GM19023 (cell line): Measurements from ENCODE around the gene ZSCAN21.

Experiments used
- ATAC-seq: cut with Tn5 transposase; IDR thresholded peaks from one replicate; pipeline ENCODE4 v1.9.1; 2021; ENCODE audit warnings: mild to moderate bottlenecking, moderate library complexity; ENCODE audit not compliant: unreplicated experiment

ZSCAN21 gene

GRCh38 chr7:100024020-100024619 lies 25.5 kb upstream of the ZSCAN21 start:
- ATAC-seq = no peak

DNA sequence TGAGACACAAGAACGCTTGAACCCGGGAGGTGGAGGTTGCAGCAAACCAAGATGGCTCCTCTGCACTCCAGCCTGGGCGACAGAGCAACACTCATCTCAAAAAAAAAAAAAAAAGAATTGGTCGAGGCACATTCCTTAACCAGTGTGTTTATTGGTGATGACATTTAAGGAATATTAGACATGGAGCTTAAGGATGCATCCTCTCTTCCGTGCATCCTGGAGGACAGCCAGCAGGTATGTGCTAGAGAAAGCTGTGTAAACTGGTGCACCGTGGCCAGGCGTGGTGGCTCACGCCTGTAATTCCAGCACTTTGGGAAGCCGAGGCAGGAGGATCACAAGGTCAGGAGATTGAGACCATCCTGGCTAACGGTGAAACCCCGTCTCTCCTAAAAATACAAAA lies 22.4 kb upstream of the ZSCAN21 start:
- no peak for ATAC-seq

- no peak for ATAC-seq
These were observed 20.0 kb upstream of the ZSCAN21 start for GRCh38 chr7:100029596-100029995.

DNA sequence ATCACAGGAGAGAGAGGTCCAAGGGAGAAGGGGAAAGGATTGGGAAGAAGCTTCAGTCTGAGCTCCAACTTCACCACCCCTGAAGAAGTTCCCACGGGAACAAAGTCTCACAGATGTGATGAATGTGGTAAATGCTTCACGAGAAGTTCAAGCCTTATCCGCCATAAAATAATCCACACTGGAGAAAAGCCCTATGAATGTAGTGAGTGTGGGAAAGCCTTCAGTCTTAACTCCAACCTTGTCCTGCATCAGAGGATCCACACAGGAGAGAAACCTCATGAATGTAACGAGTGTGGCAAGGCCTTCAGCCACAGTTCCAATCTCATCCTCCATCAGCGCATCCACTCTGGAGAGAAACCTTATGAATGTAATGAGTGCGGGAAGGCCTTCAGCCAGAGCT lies 16.0 kb upstream of the ZSCAN21 start:
- no peak for ATAC-seq

DNA sequence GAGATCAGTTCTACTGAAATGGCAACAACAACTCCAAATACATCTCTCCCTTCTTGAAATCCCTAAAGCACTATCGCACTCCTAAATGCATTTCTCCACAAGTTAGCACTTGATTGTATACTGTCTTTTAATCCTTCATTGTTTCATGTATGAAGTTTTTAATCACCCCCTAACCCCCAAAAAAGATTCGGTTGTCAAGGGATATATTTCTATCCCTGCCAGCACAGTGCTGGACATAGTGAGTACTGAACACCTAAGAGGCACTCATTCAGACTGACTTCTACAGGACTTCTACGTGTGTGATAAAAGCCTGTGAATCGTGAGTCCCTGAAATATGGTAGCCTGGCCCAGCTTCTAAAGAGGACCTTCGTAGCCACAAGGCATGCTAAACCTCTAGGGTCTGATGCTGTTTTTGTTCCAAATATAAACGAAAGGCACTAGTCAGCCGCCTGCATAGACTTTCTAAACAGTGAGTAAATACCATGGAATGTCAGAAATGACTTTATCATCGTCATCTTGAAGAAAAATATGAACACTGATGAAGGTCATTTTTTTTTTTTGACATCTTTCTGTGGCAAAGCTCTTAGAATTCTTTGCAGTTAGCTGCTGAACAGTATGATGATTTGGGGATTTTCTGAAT lies 14.6 kb upstream of the ZSCAN21 start:
- no peak for ATAC-seq

GRCh38 chr7:100035876-100036275 lies 13.7 kb upstream of the ZSCAN21 start:
- no peak for ATAC-seq

- ATAC-seq = no peak
These were observed 11.2 kb upstream of the ZSCAN21 start for GRCh38 chr7:100038326-100038725.

DNA sequence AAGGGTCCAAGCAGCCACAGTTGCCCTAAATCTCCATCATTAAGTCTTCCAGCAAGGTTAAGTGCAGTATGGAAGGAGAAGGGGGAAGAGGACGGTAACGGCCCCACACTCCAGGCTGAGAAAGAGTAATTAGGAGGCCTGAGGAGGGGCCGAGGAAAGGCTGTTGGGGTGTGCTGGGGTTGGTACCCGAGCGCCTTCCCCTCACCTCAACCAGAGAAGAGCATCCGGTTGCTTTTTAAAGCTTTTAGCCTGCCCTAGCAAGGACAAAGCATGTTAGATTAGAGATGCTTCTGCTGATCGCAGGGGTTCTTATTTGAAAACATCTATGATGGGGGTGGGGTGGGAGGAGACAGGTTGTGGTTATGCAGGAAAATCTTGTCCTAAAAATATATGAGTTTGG lies 9.0 kb upstream of the ZSCAN21 start:
- ATAC-seq = no peak

DNA sequence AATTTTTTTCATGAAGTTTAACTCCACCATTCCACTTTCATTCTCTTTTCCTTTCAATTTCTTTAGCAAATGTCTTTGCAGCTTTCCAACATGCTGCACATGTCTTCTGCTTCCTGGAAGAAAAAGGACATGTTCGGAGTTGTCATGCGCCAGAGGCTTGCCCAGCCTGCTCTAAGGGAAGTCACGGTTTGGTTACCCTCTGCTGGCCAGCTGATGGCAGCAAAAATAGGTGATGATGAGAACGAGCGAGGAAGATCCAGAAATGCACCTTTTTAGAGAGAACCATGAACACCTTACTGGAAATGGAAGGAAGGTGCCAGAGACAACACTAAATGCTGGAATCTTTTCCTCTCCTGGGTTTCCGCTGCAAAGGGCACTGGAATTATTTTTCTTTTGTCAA lies 4.9 kb upstream of the ZSCAN21 start:
- ATAC-seq = no peak

DNA sequence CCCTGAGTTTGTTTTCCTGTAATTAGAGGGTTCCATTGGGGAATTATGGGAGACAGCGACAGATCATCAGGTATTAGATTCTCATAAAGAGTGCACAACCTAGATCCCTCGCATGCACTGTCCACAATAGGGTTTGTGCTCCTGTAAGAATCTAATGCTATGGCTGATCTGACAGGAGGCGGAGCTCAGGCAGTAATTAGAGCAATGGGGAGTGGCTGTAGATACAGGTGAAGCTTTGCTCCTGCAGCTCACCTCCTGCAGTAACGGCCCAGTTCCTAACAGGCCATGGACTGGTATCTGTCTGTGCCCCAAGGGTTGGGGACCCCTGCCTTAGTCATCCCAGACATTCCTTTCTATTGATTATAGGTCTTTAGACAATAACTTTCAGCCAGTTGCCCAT lies 894 bp upstream of the ZSCAN21 start:
- no peak for ATAC-seq

DNA sequence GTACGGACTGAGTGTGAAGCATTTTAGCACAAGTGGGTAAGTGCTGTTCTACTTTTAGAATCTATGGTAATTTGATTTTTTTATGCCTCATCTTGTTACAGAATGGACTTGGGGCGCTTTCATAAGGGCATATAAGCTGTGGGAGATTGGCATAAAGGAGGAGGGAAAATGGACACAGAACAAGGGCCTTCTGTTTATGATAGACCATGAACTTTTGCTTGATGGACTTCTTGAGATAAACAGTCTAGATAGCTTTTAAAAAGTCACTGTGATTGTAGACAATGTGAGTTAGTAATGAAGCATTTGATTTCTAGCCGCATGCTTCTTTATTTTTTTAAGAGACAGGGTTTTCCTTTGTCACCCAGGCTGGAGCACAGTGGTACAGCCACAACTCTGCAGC lies 2.0 kb downstream of the ZSCAN21 start:
- ATAC-seq = no peak

GRCh38 chr7:100053215-100053614 lies 3.6 kb downstream of the ZSCAN21 start:
- no peak for ATAC-seq

DNA sequence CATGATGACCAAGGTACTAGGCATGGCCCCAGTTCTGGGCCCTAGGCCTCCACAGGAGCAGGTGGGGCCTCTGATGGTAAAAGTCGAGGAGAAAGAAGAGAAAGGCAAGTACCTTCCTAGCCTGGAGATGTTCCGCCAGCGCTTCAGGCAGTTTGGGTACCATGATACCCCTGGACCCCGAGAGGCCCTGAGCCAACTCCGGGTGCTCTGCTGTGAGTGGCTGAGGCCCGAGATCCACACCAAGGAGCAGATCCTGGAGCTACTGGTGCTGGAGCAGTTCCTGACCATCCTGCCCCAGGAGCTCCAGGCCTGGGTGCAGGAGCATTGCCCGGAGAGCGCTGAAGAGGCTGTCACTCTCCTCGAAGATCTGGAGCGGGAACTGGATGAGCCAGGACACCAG lies 7.4 kb downstream of the ZSCAN21 start:
- ATAC-seq = no peak

DNA sequence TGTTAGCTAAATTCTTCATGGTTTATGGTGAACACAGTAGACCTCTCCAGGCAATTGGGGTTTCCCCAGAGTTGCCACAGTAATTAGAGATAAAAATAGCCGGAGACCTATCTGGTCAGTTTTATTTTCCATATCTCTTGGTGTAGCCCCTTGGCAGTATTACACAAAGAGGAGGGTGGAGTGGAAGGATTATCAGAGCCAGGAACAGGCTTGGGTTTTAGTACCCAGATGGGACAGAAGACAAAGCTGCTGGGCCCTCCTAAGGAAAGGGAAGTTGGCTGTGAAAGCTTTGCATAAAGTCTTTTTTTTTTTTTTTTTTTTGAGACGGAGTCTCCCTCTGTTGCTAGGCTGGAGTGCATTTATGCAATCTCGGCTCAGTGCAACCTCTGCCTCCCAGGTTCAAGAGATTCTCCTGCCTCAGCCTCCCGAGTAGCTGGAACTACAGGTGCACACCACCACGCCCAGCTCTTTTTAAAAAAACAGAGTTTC lies 9.7 kb downstream of the ZSCAN21 start:
- no peak for ATAC-seq

- no peak for ATAC-seq
These were observed 12.1 kb downstream of the ZSCAN21 start for GRCh38 chr7:100061518-100062193.

DNA sequence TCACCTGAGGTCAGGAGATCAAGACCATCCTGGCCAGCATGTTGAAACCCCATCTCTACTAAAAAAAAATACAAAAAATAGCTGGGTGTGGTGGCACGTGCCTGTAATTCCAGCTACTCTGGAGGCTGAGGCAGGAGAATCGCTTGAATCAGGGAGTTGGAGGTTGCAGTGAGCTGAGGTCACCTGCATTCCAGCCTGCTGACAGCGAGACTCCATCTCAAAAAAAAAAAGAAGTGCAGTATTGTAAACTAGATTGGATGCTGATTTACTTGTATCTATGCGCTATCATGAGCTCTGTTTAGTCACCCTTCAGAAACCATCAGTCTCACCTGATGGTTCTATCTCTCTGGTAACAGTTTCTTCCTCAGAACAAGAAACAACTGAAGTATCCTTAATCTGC lies 13.8 kb downstream of the ZSCAN21 start:
- ATAC-seq = no peak

DNA sequence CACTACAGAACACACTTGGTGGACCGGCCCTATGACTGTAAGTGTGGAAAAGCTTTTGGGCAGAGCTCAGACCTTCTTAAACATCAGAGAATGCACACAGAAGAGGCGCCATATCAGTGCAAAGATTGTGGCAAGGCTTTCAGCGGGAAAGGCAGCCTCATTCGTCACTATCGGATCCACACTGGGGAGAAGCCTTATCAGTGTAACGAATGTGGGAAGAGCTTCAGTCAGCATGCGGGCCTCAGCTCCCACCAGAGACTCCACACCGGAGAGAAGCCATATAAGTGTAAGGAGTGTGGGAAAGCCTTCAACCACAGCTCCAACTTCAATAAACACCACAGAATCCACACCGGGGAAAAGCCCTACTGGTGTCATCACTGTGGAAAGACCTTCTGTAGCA lies 14.6 kb downstream of the ZSCAN21 start:
- ATAC-seq = no peak

DNA sequence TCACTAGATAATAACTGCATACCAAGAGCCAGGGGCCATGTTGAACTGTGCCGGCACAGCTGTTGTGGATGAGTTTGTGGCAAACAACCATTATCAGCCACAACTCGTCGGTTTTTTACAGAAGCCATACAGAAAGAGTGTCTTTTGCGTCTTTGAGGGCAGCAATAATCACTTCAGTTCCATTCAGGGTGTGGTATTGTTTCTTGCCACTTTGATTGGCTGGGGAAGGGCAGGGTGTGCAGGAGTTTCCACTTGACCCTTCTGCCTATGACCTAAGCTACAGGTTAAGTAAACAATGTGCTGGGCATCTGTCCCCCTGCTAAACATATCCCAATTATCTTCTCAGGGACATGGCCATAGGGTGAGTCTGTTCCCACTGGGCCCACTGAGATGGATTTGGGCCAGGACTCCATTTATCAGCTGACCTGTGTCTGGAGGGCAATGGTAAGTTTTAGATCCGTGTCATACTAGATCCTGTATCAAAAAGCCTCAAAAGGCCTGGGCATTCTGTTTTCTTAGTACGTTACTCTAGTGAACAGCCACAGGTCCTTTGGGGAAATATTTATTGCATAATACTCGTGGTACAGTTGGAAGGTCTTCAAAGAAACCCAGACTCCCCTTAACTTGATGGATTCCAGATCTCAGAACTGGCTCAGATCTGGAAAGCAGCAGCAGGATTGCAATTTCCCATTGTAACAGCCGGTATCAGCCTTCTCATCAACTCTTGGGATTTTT lies 16.0 kb downstream of the ZSCAN21 start:
- no peak for ATAC-seq

DNA sequence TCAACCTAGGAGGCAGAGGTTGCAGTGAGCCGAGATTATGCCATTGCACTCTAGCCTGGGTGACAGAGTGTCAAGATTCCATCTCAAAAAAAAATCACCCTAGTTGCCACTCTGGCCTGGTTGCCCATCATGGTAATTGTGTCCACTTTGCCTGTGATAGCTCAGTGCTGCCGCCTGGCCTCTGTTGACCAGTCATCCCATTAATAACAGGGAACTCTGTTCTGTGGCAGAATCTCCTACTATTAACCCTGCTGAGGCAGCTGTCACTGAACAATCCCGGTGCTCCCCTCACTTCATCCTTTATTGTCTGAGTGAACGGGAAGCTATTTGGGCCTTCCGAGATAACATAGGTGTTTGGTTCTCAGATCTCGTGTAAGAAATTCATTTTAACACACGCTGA lies 17.4 kb downstream of the ZSCAN21 start:
- no peak for ATAC-seq

DNA sequence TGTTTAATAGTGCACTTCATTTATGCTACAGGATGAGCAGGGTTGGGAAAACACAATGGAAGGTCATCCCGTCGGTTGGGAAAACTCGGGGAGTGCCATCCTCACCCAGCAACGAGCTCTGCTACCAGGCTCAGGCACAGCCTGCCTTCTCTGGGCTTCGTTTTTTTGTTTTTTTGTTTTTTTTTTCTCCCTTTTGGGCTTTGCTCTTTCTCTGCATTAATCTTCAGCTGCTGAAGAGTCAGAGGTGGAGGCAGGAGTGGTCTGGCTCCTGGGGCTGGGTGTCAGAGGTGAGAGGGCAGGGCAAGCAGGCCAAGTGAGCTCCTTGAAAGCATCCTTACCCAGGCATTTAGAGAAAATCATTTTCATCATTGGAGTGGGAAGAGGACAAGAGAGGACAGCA lies 20.4 kb downstream of the ZSCAN21 start:
- no peak for ATAC-seq

- no peak for ATAC-seq
These were observed 21.6 kb downstream of the ZSCAN21 start for GRCh38 chr7:100071018-100071723.
